UCSD-AML1 (cell line): ENCODE measurements around the gene ICE2.

Experiments
- DNase-seq: peaks from one replicate; lab custom pipeline; 2025; ENCODE audit not compliant: unreplicated experiment; lab: John Stamatoyannopoulos, UW

The ICE2 gene

GRCh38 chr15:60390871-60391501, 88.0 kb downstream of the ICE2 start:
- no peak for DNase-seq

GRCh38 chr15:60390231-60390630, 88.7 kb downstream of the ICE2 start:
- DNase-seq: no peak

GRCh38 chr15:60389261-60390077, 89.5 kb downstream of the ICE2 start:
- DNase-seq: no peak

GRCh38 chr15:60387321-60387720, 91.6 kb downstream of the ICE2 start:
- DNase-seq: no peak

GRCh38 chr15:60386615-60387014, 92.3 kb downstream of the ICE2 start:
- no peak for DNase-seq

- DNase-seq: no peak
These were observed 93.1 kb downstream of the ICE2 start for GRCh38 chr15:60385620-60386552.

- DNase-seq: no peak
These were observed 94.3 kb downstream of the ICE2 start for GRCh38 chr15:60384526-60385126.

GRCh38 chr15:60384053-60384452, 94.9 kb downstream of the ICE2 start:
- no peak for DNase-seq

GRCh38 chr15:60382773-60383674, 95.9 kb downstream of the ICE2 start:
- no peak for DNase-seq

GRCh38 chr15:60381148-60381788, 97.7 kb downstream of the ICE2 start:
- no peak for DNase-seq

- no peak for DNase-seq
These were observed 99.2 kb downstream of the ICE2 start for GRCh38 chr15:60379525-60380274.

- DNase-seq: no peak
These were observed 99.8 kb downstream of the ICE2 start for GRCh38 chr15:60379185-60379524.

GRCh38 chr15:60376677-60377095, 102.3 kb downstream of the ICE2 start:
- no peak for DNase-seq

GRCh38 chr15:60375306-60375705, 103.6 kb downstream of the ICE2 start:
- DNase-seq: no peak

GRCh38 chr15:60374628-60375081, 104.3 kb downstream of the ICE2 start:
- no peak for DNase-seq

- DNase-seq: no peak
These were observed 104.7 kb downstream of the ICE2 start for GRCh38 chr15:60374209-60374608.

- DNase-seq: no peak
These were observed 105.2 kb downstream of the ICE2 start for GRCh38 chr15:60373745-60374144.

- no peak for DNase-seq
These were observed 105.6 kb downstream of the ICE2 start for GRCh38 chr15:60373327-60373726.

- no peak for DNase-seq
These were observed 106.2 kb downstream of the ICE2 start for GRCh38 chr15:60372756-60373155.
